Smooth muscle cell of the brain vasculature (primary cell): Measurements from ENCODE around the gene SNX8.
A peak's percentile ranks its signal among the peaks of the same experiment; 100 is the strongest.
"Not testable (repeated sequence)": the region's sequence is repeated elsewhere in the genome, so short reads cannot be mapped to it uniquely, and the experiment has no call there.

Experiments used
- DNase-seq: peaks from one replicate; pipeline ENCODE4 v3.0.0-alpha.2; 2012; ENCODE audit warnings: low read depth, low spot score

The SNX8 gene

DNA sequence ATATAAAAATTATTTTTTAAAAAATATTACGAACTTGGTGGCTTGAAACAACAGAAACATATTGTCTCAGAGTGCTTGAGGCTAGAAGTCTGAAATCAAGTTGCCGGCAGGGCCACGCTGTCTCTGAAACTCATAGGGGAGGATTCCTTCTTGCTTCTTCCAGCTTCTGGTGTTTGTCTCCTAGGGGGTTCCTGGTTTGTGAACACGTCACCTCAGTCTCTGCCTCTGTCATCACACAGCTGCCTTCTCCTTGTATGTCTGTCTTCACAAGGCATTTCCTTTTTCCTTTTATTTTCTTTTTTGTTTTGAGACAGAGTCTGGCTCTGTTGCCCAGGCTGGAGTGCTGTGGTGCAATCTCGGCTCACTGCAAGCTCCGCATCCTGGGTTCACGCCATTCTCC, 12.7 kb upstream of the SNX8 start:
- DNase-seq = no peak

DNA sequence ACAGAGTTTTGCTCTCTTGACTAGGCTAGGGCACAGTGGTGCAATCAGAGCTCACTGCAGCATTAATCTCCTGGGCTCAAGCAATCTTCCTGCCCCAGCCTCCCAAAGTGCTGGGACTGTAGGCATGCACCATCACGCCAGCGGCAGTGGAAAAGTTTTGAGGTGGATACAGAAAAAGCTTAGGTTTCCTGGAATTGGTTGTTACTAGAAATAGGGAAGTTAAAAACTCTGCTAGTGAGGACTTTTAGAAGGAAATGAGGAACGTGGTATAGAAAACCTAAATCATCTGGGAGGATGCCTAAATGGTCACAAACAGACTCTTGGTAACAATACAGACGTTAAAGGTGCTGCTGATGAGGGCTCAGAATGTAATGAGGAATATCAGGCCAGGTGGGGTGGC, 10.9 kb upstream of the SNX8 start:
- no peak for DNase-seq

DNA sequence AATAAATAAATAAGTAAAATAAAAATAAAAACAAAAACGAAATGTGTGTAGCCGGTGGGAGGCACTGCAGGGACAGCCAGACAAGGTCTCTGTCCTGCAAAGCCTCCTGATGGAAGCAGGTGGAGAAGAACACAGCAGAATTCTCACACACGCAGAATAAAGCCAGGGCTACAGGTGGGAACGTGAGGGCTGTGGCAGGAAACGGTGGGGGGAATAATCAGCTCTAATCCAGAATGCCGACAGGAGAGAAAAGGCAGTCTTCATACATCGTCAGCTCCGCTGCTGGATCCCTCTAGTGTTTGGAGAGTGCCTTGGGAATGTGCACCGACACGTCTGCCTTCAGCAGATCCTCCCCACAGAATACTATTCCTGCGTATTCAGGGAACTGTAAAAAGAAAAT, 6.8 kb upstream of the SNX8 start:
- no peak for DNase-seq

DNA sequence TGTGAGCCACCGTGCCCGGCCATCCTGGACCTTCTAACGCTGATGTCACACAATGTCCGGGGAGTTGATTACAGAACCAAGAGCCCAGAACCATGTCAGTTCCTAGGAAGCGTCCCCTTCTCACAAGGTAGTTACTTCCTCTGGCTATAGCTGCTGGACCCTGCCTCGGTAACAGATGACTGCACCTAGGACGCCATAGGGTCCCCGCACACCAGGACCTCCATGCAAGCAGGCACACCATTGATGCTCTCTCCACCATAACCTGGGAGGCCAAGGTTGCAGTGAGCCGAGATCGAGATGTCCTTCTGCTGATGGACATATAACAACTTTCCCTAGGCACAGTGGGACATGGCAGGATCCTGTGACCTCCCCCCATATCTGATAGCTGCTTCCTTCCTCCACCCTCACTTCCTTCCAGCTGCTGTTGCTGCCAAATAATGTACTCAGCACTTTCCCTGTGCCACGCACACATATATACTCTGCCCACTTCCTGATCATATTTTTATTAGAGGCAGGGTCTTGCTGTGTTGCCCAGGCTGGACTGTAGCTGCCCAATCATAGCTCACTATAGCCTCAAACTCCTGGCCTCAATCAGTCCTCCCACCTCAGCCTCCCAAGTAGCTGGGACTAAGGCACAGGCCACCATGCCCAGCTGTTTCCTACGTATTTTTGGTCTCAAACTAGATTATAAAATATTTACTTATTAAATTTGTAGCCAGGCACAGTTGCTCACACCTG, 3.5 kb upstream of the SNX8 start:
- DNase-seq = no peak

DNA sequence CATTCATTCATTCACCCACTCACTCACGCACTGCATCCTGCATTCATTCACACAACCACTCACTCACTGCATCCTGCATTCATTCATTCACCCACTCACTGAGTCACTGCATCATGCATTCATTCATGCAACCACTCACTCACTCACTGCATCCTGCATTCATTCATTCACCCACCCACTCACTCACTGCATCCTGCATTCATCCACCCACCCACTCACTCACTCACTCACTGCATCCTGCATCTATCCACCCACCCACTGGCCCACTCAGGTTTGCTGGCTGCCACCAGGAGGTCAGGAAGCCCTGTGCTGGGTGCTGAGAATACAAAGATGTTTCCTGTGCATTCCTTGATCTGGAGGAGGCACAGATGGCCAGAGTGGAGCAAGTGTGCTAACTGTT, 2.3 kb upstream of the SNX8 start:
- no peak for DNase-seq

DNA sequence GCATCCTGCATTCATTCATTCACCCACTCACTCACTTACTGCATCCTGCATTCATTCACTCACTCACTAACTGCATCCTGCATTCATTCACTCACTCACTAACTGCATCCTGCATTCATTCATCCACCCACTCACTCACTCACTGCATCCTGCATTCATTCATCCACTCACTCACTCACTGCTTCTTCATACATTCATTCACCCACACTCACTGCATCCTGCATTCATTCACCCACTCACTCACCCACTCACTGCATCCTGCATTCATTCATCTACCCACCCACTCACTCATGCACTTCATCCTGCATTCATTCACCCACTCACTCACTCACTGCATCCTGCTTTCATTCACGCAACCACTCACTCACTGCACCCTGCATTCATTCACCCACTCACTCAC, 1.5 kb upstream of the SNX8 start:
- DNase-seq = no peak

DNA sequence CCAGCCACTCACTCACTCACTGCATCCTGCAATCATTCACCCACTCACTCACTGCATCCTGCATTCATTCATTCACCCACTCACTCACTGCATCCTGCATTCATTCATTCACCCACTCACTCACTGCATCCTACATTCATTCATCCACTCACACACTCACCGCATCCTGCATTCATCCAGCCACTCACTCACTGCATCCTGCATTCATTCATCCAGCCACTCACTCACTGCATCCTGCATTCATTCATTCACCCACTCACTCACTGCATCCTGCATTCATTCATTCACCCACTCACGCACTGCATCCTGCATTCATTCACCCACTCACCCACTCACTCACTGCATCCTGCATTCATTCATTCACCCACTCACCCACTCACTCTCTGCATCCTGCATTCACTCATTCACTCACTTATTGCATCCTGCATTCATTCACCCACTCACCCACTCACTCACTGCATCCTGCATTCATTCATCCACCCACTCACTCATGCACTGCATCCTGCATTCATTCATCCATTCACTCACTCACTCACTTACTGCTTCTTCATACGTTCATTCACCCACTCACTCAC, 802 bp upstream of the SNX8 start:
- DNase-seq = not testable (repeated sequence)

DNA sequence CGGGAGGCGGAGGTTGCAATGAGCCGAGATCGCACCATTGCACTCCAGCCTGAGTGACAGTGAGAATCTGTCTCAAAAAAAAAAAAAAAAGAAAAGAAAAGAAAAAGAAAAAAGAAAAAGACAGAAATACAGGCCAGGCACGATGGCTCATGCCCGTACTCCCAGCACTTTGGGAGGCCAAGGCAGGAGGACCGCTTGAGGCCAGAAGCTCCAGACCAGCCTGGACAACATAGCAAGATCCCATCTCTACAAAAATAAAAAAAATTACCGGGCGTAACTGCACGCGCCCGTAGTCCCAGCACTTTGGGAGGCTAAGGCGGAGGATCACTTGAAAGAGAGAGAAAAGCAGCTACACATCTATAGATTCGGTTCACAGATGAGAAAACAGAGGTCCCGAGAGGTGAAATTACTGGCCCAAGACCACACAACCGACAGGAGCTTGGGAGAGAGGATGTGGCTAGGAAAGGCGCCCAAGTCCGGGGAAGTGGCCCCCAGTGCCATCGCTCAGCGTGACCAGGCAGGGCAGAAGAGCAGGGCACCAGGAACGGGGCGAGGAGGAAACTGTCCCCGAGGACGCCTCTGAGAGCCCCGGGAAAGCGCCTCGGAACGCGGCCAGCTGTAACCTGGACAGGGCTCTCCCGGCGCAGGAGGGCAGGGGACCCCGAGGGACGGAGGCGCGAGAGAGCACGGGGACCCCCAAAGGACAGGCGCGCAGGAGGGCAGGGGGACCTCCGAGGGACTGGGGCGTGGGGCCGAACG, 612 bp downstream of the SNX8 start:
- no peak for DNase-seq

DNA sequence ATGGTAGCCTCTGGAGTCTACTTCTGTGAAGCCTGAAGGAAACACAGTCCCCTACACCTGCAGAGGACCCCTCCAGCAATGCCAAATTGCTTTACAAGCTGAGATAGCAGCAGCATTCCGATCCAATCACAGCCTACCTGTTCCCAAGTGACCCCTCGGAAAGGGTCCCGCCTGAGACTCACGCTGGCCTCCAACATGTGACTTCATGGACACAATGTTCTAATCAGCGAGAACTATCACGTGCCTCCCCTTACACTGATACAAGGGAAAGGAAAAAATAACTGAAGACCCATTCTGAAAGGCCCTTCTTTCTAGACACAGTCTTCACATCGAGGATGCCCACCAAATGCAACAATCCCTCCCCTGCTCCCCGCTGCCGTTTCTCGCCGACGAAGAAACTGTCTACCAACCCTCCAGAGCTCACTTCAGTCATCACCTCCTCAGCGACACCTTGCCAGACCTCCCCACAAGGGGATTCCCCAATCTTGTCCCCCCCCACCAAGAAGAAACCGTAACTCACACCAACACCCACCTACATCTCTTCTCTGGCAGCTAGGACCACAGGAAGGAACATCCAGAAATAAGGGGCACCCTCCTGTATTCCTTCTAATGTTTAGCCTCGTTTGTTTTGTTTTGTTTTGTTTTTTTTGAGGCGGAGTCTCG, 1.8 kb downstream of the SNX8 start:
- no peak for DNase-seq

DNA sequence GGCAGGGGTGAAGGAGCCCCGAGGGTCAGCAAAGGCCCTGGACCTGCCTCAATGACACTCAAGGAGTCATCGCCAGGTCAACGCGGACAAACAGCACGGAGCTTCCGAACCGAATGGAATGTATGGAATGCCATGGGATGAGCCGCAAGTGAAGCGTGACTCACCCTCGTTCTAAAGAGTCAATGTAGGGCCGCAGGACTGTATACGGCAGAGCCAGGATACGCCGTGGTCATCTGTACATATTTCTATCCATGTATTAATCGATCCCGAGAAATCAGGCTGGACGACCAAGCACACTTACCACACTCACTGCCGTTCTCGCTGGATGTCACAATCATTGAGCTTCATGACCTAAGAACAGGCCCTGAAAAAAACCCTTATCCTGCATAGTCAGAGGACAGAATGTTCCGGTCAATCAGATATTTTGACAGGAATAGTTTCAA, 4.3 kb downstream of the SNX8 start:
- peak; percentile 26 for DNase-seq

DNA sequence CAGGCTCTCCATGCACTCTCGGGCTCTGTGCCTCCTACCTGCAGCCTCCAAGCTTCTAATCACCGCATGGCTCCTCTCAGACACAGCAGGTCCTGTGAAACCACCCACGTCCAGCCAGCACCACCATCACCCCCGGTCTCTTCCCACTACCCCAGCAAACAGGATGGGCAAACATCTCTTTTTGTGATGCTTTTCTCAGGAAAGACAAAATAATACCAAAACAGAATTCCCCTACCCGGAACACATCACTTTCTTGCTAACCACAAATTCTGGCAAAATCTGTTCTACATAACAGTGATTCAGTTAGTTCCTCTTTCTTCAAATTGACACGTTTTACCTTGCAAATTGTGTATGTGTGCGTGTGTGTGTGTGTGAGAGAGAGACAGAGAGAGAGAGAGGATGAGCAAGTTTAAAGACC, 6.5 kb downstream of the SNX8 start:
- no peak for DNase-seq

DNA sequence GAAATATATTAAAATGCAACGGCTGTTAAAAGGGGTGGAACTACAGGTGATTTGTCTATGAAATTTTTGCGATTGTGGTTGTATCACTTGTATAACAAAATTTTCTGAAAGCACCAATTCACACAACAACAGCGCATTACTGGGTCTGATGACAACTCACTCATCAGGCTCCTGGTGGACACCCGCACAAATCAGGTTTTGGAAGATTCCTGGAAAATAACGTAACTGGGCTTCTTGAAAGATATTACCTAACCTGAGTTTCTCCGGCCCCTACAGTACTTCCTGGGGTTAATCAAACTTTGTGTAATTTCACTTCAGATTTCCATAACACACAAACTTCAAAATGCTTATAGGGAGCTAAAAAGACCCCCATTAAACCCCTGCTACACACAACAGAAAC, 7.6 kb downstream of the SNX8 start:
- no peak for DNase-seq

DNA sequence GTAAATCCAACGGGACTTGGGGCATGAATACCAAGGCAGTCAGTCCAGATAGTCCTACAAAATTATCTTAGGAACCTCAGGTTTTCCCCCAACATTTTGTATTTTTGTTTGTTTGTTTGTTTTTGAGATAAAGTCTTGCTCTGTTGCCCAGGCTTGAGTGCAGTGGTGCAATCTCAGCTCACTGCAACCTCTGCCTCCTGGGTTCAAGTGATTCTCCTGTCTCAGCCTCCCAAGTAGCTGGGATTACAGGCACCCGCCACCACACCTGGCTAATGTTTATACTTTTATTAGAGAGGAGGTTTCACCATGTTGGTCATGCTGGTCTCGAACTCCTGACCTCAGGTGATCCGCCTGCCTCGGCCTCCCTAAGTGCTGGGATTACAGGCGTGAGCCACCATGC, 9.0 kb downstream of the SNX8 start:
- DNase-seq = not testable (repeated sequence)

DNA sequence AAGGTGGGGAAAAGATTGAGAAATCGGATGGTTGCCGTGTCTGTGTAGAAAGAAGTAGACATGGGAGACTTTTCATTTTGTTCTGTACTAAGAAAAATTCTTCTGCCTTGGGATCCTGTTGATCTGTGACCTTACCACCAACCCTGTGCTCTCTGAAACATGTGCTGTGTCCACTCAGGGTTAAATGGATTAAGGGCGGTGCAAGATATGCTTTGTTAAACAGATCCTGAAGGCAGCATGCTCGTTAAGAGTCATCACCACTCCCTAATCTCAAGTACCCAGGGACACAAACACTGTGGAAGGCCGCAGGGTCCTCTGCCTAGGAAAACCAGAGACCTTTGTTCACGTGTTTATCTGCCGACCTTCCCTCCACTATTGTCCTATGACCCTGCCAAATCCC, 10.7 kb downstream of the SNX8 start:
- not testable (repeated sequence) for DNase-seq

DNA sequence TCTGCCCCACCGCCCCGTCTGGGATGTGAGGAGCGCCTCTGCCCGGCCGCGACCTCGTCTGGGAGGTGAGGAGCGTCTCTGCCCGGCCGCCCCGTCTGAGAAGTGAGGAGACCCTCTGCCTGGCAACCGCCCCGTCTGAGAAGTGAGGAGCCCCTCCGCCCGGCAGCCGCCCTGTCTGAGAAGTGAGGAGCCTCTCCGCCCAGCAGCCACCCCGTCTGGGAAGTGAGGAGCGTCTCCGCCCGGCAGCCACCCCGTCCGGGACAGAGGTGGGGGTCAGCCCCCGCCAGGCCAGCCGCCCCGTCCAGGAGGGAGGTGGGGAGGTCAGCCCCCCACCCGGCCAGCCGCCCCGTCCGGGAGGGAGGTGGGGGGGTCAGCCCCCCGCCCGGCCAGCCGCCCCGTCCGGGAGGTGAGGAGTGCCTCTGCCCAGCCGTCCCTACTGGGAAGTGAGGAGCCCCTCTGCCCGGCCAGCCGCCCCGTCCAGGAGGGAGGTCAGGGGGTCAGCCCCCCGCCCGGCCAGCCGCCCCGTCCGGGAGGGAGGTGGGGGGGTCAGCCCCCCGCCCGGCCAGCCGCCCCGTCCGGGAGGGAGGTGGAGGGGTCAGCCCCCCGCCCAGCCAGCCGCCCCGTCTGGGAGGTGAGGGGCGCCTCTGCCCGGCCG, 11.4 kb downstream of the SNX8 start:
- DNase-seq = not testable (repeated sequence)

DNA sequence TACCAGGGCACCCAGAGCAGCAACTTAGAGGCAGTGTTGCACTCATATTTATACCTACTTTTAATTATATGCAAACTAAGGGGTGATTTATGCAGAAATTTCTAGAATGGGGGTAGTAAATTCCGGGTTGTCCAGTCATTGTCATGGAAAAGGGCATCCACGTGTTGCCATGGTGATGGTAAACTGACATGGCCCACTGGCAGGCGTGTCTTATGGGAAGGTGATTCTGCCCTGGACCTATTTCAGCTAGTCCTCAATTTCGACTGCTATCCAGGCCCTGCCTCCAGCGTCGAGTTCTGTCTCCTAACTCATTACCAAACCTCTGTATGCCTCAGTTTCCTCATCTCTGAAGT, 12.8 kb downstream of the SNX8 start:
- DNase-seq = no peak

DNA sequence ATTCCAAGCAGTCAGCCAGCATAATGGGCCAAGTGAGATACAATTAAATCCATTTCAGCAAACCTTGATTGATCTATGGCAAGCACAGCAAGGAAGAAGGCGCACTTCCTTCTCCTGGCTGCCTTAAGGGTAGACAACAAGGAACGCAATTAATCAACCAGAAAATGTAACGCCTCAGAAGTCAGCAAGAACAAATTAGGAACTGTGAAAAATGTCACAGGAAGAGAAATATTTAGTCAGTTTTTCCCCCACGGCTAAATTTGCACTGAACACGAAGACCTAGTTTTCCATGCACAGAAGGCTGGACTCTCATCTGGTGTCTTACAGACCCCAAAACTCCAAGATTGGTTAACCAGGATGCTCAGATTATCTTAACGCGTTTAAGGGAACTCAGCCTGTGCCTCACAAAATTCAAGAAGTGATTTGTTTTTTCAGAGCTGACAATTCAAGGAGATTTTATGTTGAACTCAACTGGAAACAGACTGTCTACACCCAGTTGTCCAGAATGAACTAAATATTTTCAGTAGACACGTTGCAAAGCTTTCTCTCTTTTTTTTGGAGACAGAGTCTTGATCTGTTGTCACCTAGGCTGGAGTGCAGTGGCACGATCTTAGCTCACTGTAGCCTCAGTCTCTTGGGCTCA, 14.2 kb downstream of the SNX8 start:
- no peak for DNase-seq

DNA sequence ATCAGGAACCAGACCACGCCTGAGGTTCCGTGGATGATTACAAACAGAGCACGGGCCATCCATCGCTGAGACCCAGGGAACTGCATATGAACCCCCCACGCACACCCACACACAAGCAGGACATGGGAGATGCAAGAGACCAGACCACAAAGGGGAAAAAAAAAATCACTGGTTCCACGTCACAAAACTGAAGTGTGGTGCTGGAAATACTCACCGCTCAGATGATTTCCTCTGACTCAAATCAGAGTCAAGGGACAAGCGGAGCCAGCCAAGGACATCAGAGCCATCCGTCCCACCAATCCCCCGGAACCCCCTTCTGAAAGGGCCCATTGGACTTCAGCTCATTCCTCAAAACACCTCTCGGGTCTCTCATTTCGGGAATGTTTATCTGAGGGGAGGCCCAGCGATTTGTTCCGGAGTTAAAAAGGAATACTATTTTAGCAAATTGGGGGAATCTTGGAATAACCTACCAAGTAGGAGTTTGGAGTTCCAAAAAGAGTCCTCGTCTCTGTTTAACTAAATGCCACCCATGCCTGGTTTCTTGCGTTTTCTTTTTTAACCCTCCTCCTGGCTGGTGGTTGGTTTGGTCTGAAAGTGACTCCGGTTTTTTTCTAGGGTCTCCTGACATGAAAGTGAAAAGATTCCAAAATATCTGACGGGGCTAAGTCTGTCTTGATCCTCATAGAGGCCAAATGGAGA, 15.0 kb downstream of the SNX8 start:
- DNase-seq = no peak

DNA sequence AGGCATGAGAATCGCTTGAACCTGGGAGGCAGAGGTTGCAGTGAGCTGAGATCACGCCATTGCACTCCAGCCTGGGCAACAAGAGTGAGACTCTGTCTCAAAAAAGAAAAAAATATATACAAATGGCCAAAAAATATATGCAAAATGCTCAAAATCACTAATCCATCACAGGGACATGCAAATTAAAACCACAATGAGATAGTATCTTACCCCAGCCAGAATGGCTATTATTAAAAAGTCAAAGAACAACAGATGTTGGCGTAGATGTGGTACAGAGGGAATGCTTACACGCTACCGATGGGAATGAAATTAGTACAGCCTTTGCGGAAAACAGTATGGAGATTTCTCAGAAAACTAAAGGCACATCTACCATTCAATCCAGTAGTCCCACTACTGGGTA, 17.4 kb downstream of the SNX8 start:
- no peak for DNase-seq

DNA sequence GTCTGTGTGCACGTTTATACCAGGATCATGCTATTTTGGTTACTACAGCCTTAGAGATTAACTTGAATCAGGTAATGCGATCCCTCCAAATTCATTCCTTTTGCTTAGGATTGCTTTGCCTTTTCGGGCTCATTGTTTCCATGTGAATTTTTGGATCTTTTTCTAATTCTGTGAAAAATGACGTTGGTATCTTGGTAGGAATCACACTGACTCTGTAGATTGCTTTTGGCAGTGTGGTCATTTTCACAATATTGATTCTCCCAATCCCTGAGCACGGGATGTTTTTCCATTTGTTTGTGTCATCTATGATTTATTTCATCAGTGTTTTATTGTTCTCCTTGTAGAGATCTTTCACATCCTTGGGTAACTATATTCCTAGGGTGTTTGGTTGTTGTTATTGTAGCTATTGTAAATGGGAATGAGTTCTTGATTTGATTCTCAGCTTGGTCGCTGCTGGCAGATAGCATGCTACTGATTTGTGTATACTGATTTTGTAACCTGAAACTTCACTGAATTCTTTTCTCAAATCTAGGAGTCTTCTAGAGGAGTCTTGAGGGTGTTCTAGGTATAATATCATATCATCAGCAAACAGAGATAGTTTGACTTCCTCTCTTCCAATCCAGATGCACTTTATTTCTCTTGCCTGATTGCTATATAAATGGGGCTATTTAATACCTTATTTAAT, 18.2 kb downstream of the SNX8 start:
- DNase-seq = no peak
